Right lobe of liver (tissue), 6 donors: ENCODE measurements around the gene CSNK1A1. TPM values are rescaled to one million over a fixed set of nuclear protein-coding genes. Genes with fewer than 3 reads are reported as not detected.
A peak's percentile ranks its signal among the peaks of the same experiment; 100 is the strongest.

Source experiments
- ATAC-seq, 4 donors: fragments of 200-7000 bp; cut with Tn5 transposase; one replicate each; pipeline ENCODE4 v1.9.1; 2020; ENCODE audit warnings: mild to moderate bottlenecking in 4 of 4, moderate library complexity in 4 of 4
- DNase-seq, 3 donors: peaks; one replicate each; pipeline ENCODE4 v3.0.0-alpha.2; 2020
- H3K27ac ChIP-seq, 3 donors: fragments of 200-600 bp; one replicate each; pipeline ENCODE4 v1.8.0; 2022
- H3K27me3 ChIP-seq, 2 donors: fragments of 200-600 bp; one replicate each; pipeline ENCODE4 v1.8.0; 2022
- H3K36me3 ChIP-seq, 4 donors: fragments of 200-600 bp; sonication (generic) in 1 of 4; one replicate each; pipeline versions ENCODE4 v1.5.1 to v1.8.0; 2017 to 2022; ENCODE audit warnings: control low read depth in 1 of 4
- H3K4me1 ChIP-seq, 4 donors: fragments of 200-600 bp; sonication (generic) in 1 of 4; one replicate each; pipeline versions ENCODE4 v1.5.1 to v1.8.0; 2017 to 2022; ENCODE audit warnings: control low read depth in 1 of 4
- H3K4me3 ChIP-seq, 3 donors: fragments of 200-600 bp; one replicate each; pipeline ENCODE4 v1.8.0; 2022
- H3K9me3 ChIP-seq, 4 donors: fragments of 200-600 bp; sonication (generic) in 1 of 4; one replicate each; pipeline versions ENCODE4 v1.5.1 to v1.8.0; 2017 to 2022; ENCODE audit warnings: control low read depth in 1 of 4
- POLR2A ChIP-seq: fragments of 450-650 bp; IDR thresholded peaks from one replicate; pipeline ENCODE4 v1.6.1; 2017; ENCODE audit warnings: antibody characterized with exemption, mild to moderate bottlenecking
- WGBS: methylation state at CpG from one replicate; pipeline ENCODE4 v1.1.6; 2018; ENCODE audit warnings: low coverage, low lambda C conversion rate; ENCODE audit not compliant: insufficient coverage; ENCODE audit errors: missing lambda C conversion rate; 5-methylcytosine and 5-hydroxymethylcytosine counted together
- intact Hi-C, 2 donors: fragments of 100-400 bp; cut with DNase I; formaldehyde crosslinking; loops; one replicate each; pipeline versions ENCODE4 v1.11.2 to v1.14.1; 2022
- total RNA-seq, 6 experiments: library from RNA; depleted of rRNA in 2 of 6; stranded (reverse); fragments of >200 nt in 2 of 6; fragmentation: NEBNext Ultra II Directional in 3 of 6; extraction: Animal tissue kit (Norgen Biotek cat#: 25700) in 3 of 6; gene quantifications; one replicate each; pipeline versions ENCODE4 v1.1.0 to v1.2.4, GENCODE V29; 2016 to 2023
- TF ChIP-seq, protein P1 (sequence below), 4 donors: fragments of 200-600 bp in 3 of 4; fragments of 450-650 bp in 1 of 4; IDR thresholded peaks; one replicate each; pipeline versions ENCODE4 v1.5.1 to v1.8.0; 2016 to 2022; ENCODE audit warnings: antibody characterized with exemption in 4 of 4, mild to moderate bottlenecking in 2 of 4
- donor health status: DM: no; HTN: yes; CAD: no.
- donor health status: DM: no; HTN: no; CAD: no.
- donor health status: DM: no; HTN: no; CAD: no.
- donor health status: DM: no; HTN: yes; CAD: no.
- donor health status: DM: no; HTN: yes; CAD: no.

CSNK1A1 gene
- total RNA-seq, 6 experiments from 2014 or later, result 79.7 to 87.1 (median 83.8) TPM

DNA sequence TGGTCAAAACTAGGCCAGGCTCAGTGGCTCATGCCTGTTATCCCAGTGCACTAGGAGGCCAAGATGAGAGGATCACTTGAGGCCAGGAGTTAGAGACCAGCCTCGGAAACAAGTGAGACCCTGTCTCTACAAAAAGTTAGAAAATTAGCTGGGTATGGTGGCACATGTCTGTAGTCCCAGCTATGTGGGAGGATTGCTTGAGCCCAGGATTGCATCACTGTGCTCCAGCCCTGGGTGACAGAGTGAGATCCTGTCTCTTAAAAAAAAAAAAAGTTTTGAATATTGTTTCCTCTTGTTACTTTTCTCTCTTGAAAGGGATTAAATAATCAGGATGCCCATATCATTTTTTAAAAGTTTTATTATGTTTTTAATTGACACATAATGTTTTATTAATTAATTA is 37.7 kb upstream of the CSNK1A1 start:
- WGBS, result 80% methylated on average over 1 of the region's 1 CpG
- no peak for DNase-seq
- Histone ChIP-seq H3K27ac (no peak overlapping the region), H3K9me3 (no peaks in the 10 kb centered on the region), H3K4me3 (no peak overlapping the region), H3K4me1 (peaks cover 0 to 23% (median 4%) of the 10 kb centered on the region in 4 donors), H3K27me3 (no peaks in the 10 kb centered on the region), H3K36me3 (no peaks in the 10 kb centered on the region)
- ATAC-seq, result peak in 3 of 4 donors; percentile 25 to 62 (median 60)
- TF ChIP-seq, protein P1, sequence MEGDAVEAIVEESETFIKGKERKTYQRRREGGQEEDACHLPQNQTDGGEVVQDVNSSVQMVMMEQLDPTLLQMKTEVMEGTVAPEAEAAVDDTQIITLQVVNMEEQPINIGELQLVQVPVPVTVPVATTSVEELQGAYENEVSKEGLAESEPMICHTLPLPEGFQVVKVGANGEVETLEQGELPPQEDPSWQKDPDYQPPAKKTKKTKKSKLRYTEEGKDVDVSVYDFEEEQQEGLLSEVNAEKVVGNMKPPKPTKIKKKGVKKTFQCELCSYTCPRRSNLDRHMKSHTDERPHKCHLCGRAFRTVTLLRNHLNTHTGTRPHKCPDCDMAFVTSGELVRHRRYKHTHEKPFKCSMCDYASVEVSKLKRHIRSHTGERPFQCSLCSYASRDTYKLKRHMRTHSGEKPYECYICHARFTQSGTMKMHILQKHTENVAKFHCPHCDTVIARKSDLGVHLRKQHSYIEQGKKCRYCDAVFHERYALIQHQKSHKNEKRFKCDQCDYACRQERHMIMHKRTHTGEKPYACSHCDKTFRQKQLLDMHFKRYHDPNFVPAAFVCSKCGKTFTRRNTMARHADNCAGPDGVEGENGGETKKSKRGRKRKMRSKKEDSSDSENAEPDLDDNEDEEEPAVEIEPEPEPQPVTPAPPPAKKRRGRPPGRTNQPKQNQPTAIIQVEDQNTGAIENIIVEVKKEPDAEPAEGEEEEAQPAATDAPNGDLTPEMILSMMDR (IDR thresholded peaks at IDR 0.05), result no peak
- no peak for TF ChIP-seq POLR2A
- intact Hi-C loops, result no loop called here

- 50% methylated on average over 1 of the region's 1 CpG for WGBS
These were observed 35.6 kb upstream of the CSNK1A1 start for GRCh38 chr5:149586708-149587318.

GRCh38 chr5:149585910-149586309 is 34.7 kb upstream of the CSNK1A1 start:
- H3K27me3 ChIP-seq, result no peaks in the 10 kb centered on the region
- H3K4me3 ChIP-seq, result no peak overlapping the region
- H3K27ac ChIP-seq, result no peak overlapping the region
- intact Hi-C loops, result no loop called here
- DNase-seq (no peak), ATAC-seq (no peak)
- H3K9me3 ChIP-seq, result no peaks in the 10 kb centered on the region
- TF ChIP-seq, protein P1 (IDR thresholded peaks at IDR 0.05), result no peak
- no peak for TF ChIP-seq POLR2A
- peaks cover 0 to 46% (median 12%) of the 10 kb centered on the region in 4 donors for H3K4me1 ChIP-seq
- H3K36me3 ChIP-seq, result no peaks in the 10 kb centered on the region

More at GRCh38 chr5:149586708-149587318, 35.6 kb upstream of the CSNK1A1 start:
- H3K36me3 ChIP-seq, result no peaks in the 10 kb centered on the region
- H3K27me3 ChIP-seq, result no peaks in the 10 kb centered on the region
- H3K4me3 ChIP-seq, result no peak overlapping the region
- ATAC-seq (peak in 2 of 4 donors; percentile 24 to 26), DNase-seq (no peak)
- H3K9me3 ChIP-seq, result no peaks in the 10 kb centered on the region
- H3K4me1 ChIP-seq, result peaks cover 0 to 44% (median 12%) of the 10 kb centered on the region in 4 donors
- no peak overlapping the region for H3K27ac ChIP-seq
- TF ChIP-seq, protein P1 (IDR thresholded peaks at IDR 0.05), result no peak
- TF ChIP-seq POLR2A, result no peak
- intact Hi-C loops, result no loop called here

DNA sequence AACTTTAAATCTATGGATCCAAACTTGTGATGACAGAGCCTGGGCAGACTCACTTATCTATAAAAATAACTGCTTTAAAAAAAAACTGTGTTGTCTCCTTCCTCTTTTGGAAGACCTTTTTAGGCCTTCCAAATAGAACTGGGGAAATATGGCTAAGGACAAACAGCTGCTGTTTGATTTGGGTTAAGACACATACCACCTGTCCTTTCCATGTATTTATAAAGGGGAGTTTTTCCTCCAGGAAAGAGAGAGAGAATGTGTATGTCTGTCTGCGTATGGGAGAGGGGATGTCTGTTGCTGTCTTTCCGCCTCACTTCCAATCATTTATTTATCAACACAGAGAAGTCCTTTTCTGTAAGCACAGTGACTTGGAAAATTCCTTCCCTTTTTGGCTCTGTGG is 32.9 kb upstream of the CSNK1A1 start:
- 60% methylated on average over 2 of the region's 2 CpGs for WGBS
- intact Hi-C loops, result no loop called here
- DNase-seq, result no peak
- TF ChIP-seq, protein P1 (IDR thresholded peaks at IDR 0.05), result no peak
- no peak for TF ChIP-seq POLR2A
- Histone ChIP-seq H3K9me3 (no peaks in the 10 kb centered on the region), H3K4me1 (peaks cover 0 to 46% (median 12%) of the 10 kb centered on the region in 4 donors), H3K4me3 (no peak overlapping the region), H3K27ac (peak overlapping the region; percentile 49 to 75 (median 64)), H3K36me3 (no peaks in the 10 kb centered on the region), H3K27me3 (no peaks in the 10 kb centered on the region)
- ATAC-seq, result no peak
